ENCODE results near the gene FPR2.

- no peak for TF ChIP-seq BHLHE40 (IDR thresholded peaks at IDR 0.05; ENCODE audit: borderline replicate concordance)
- no peak for TF ChIP-seq TARDBP (IDR thresholded peaks at IDR 0.05)
- TF ChIP-seq SP1 (IDR thresholded peaks at IDR 0.05), result no peak
- no peak for TF ChIP-seq FOXA1 (IDR thresholded peaks at IDR 0.05)
- no peak for TF ChIP-seq ARNT (IDR thresholded peaks at IDR 0.05)
- no peak for TF ChIP-seq SUZ12 (IDR thresholded peaks at IDR 0.05)
- TF ChIP-seq ZNF384 (IDR thresholded peaks at IDR 0.05), result no peak
- TF ChIP-seq LEF1 (IDR thresholded peaks at IDR 0.05; ENCODE audit: borderline replicate concordance), result no peak
- no peak for TF ChIP-seq NFRKB (IDR thresholded peaks at IDR 0.05)
These were observed 28.2 kb downstream of the FPR2 start for GRCh38 chr19:51789061-51789795.

All from HEK293T (cell line).